Caki2 (cell line): Measurements from ENCODE around the gene KRTAP10-4. TPM values are rescaled to one million over a fixed set of nuclear protein-coding genes. Genes with fewer than 3 reads are reported as not detected.
"Not testable (repeated sequence)": the region's sequence is repeated elsewhere in the genome, so short reads cannot be mapped to it uniquely, and the experiment has no call there.

Experiments
- DNase-seq: peaks from one replicate; pipeline ENCODE4 v3.0.0-alpha.2; 2015; ENCODE audit warnings: low read depth
- in situ Hi-C: cut with HindIII; loops from 2 replicates; pipeline ENCODE4 v1.10.0; 2016; ENCODE audit warnings: low sequenced_read_pairs, low pct_unique_long_range_greater_than_20kb, mixed read lengths
- total RNA-seq: library from RNA; depleted of rRNA; stranded (reverse); fragments of >200 nt; shearing (Covaris generic); gene quantifications from 2 replicates; pipeline ENCODE4 v1.2.3, GENCODE V29; 2014; ENCODE audit warnings: low replicate concordance

Gene KRTAP10-4
- total RNA-seq, 1 experiment from 2014 or later, result not detected

DNA sequence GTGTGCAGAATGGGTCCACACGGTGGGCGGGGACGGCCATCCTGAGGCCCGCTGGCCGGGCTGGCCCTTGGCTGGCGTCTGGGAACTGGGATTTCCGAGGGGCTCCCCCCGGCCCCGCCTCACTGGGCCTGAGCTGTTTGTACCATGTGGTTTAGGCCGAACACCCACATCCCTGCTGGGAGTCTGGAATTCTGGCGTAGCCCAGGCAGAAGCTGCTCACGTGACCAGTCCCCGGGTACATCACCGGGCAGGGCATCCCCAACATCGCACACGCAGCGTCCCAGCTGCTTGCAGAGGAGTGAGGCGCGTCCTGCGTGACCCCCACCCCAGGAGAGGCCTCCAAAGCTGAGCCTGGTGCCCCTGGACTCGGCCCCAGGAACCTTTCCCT, 28.9 kb downstream of the KRTAP10-4 start:
- in situ Hi-C loops, result no loop called here
- no peak for DNase-seq

DNA sequence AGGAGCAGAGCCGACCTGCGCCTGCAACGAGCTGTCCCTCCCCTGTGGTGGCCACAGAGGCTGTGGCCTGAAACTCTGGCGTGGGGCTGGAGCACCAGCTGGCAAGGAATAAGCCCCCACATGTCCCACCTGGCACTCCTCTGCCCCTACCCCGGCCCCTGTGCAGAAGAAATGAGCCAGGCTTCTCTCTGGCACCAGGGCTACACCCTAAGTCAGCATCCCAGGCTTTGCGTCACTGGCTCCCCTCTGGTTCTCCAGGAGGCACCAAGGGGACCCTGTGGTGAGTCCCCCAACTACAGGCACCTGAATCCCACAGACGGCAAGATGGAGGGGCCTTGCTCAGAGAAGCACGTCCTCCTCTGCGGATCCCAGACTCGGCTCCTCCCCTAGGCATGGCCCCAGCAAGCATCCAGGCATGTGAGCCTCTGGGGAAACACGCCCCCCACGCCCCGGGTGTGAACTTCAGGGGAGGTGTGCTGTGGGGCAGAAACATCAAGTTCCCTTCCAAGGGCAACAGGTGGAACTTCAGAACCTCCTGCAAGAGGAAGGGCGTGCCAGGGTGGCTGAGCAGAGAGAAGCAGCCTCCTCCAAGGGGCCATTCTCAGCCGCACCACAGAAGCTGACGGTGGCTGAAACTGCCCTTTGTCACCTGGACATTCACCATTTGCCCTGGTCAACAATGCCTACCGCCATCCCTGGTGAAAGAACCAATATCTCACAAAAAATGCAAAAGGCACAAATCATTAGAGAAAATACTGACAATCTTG, 29.8 kb downstream of the KRTAP10-4 start:
- in situ Hi-C loops, result no loop called here
- DNase-seq, result no peak

- DNase-seq, result no peak
- in situ Hi-C loops, result no loop called here
Observed at GRCh38 chr21:44603911-44604310, 30.4 kb downstream of the KRTAP10-4 start.

DNA sequence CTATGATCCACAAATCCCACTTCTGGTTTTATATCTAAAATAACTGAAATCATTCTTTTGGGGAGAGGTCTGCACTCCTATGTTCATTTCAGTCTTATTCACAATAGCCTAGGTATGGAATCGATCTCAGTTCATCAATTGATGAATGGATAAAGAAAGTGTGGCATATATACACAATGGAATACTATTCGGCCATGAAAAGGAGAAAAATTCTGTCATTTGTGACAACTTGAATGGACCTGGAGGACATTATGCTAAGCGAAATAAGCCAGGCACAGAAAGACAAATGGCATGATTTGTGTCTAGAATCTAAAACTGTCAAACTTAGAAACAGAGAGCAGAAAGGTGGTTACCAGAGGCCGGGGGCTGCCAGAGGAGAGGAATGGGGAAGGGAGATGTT, 33.0 kb downstream of the KRTAP10-4 start:
- DNase-seq, result no peak
- in situ Hi-C loops, result no loop called here

DNA sequence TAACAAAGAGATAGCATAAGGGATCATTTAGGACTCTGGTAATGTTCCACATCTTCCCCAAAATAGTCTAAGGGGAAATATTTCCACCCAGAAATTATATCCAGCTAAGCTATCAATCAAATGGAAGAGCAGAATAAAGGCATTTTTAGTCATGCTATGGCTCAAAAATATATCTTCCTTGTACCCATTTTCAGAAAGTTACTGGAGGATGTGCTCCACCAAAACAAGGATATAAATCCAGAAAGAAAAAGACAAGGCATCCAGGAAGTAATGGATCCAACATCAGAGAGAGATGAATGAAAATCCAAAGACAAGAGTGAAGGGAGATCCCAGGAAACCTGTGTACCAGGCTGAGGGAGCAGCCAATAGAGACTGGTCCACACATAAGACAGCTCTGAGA, 35.7 kb downstream of the KRTAP10-4 start:
- DNase-seq, result no peak
- in situ Hi-C loops, result no loop called here

DNA sequence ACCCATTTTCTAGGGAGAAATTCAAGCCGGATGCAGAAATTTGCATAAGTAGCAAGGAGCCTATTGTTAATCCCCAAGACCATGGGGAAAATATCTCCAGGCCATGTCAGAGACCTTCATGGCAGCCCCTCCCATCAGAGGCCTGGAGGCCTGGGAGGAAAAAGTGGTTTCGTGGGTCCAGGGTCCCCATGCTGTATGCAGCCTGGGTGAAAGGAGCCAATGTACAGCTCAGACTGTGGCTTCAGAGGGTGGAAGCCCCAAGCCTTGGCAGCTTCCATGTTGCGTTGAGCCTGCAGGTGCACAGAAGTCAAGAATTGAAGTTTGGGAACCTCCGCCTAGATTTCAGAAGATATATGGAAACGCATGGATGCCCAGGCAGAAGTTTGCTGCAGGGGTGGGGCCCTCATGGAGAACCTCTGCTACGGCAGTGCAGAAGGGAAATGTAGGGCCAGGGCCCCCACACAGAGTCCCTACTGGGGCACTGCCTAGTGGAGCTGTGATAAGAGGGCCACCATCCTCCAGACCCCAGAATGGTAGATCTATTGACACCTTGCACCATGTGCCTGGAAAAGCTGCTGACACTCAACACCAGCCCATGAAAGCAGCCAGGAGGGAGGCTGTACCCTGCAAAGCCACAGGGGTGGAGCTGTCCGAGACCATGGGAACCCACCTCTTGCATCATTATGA, 36.8 kb downstream of the KRTAP10-4 start:
- in situ Hi-C loops, DNase-seq: not testable (repeated sequence)

DNA sequence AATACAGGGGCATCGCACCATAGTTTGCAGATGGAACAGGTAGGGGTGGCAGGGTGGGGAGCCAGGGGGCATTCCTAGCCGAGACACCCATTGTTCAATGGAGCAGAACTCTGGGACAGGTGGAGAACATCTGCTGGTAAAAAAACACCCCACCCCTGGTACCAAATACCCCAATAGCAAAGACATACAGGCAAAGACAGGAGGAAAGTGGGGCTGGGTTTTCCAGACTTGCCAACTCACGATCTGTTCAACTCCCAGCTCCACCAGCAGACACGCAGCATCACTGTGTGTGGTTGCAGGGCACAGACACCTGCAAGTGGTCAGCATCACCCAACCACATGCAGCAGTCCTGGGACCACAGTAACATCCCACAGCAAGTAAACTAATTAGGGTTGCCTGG, 38.0 kb downstream of the KRTAP10-4 start:
- DNase-seq, result no peak
- in situ Hi-C loops, result no loop called here

DNA sequence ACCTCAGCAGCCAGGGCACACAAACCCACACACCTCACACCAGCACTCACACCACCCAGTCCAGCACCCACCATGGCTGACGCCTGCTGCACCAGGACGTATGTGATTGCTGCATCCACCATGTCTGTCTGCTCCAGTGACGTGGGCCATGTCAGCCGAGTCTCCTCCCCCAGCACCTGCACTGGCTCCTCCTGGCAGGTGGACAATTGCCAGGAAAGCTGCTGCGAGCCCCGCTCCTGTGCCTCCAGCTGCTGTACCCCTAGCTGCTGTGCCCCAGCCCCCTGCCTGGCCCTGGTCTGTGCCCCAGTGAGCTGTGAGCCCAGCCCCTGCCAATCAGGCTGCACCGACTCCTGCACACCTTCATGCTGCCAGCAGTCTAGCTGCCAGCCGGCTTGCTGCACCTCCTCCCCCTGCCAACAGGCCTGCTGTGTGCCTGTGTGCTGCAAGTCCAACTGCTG, 38.5 kb downstream of the KRTAP10-4 start, which contains the start of gene KRTAP10-8:
Gene KRTAP10-8 (plus strand): TSS at position 51 of the 458 bp plus-strand sequence. CDS start 22 bp downstream, at position 73.
- DNase-seq, result no peak
- in situ Hi-C loops, result no loop called here

GRCh38 chr21:44612669-44613229, 39.2 kb downstream of the KRTAP10-4 start:
- DNase-seq, result no peak
- in situ Hi-C loops, result no loop called here

DNA sequence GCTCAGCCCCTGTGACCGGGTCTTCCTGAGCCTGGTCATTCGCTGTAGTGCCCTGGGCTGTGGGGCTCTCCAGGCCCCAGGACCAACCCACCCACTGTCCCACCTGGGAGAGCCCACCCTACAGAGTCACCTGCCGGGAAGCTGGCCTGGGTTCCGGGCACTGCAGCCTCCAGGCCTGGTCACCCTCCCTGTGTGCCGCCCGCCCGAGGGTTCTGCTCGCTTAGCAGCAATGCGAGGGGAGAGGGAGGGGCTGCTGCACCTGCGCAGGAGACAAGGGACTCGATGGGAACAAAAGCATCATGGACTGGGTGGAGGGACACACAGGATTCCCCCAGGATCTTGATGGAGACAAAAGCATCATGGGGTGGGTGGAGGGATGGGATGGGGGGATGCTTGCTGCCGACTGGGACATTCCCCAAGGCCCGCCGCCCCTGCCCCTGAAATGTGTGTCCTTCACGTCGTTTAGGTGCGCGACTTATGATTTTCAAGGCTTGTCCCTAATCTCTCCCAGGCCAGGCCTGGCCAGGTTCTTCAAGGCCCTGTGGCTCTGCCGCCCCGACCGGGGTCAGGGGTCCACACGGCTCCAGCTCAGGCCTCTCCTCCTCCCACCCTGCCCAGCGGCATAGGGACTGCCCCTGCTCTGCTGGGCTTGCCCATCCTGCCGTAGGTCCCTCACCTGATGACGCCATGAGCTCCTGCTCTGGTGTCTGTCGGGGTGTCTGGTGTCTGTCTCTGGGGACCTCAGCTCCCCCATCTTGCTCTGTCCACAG, 40.0 kb downstream of the KRTAP10-4 start:
- in situ Hi-C loops, result no loop called here
- no peak for DNase-seq

DNA sequence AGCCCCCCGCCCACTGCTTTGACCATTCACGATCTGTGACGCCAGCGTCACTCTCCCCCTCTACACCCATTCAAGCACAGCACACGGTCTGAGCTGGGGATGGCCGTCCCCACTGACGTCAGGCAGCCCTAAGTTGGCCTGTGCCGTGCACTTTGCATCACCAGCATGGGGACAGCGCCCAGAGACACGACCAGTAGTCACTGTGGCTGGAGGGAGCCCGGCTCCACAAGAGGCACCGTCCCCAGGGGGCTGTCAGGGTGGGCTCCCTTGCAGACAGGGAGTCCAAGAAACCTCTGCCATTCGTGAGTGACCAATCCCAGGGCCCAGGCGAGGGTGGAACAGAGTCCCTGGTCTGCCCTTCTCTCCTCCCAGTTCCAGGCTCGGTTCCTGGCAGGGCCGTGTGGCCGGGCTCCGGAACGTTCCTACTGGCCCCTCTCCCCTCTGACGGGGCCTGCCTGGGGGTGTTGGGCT, 40.7 kb downstream of the KRTAP10-4 start:
- no peak for DNase-seq
- in situ Hi-C loops, result no loop called here

GRCh38 chr21:44614961-44615391, 41.4 kb downstream of the KRTAP10-4 start:
- in situ Hi-C loops, result no loop called here

GRCh38 chr21:44615466-44615865, 41.9 kb downstream of the KRTAP10-4 start:
- in situ Hi-C loops, result no loop called here
- no peak for DNase-seq

More at GRCh38 chr21:44614961-44615391, 41.4 kb downstream of the KRTAP10-4 start:
- no peak for DNase-seq

- no peak for DNase-seq
- in situ Hi-C loops, result no loop called here
Observed at GRCh38 chr21:44615911-44616590, 42.5 kb downstream of the KRTAP10-4 start.

DNA sequence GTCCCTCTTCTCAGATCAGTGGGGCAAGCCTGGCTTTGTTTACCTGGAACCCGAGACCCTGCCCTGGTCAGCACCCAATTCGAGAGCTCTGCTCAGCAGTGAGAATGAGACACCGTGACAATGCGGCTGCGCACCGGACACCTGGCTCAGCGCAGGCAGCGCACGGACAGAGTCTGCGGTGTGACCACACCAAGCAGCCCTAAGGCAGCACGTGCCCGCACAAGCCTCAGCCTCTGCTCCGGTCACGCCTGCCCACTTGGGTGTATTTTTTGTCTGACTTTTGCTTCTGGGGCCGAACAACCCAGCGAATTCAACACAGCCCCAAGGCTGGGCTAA, 43.0 kb downstream of the KRTAP10-4 start:
- DNase-seq, result no peak
- in situ Hi-C loops, result no loop called here

- in situ Hi-C loops, result no loop called here
- no peak for DNase-seq
Observed at GRCh38 chr21:44617071-44617501, 43.6 kb downstream of the KRTAP10-4 start.

- in situ Hi-C loops, result no loop called here
- no peak for DNase-seq
Observed at GRCh38 chr21:44618504-44618903, 45.0 kb downstream of the KRTAP10-4 start.

DNA sequence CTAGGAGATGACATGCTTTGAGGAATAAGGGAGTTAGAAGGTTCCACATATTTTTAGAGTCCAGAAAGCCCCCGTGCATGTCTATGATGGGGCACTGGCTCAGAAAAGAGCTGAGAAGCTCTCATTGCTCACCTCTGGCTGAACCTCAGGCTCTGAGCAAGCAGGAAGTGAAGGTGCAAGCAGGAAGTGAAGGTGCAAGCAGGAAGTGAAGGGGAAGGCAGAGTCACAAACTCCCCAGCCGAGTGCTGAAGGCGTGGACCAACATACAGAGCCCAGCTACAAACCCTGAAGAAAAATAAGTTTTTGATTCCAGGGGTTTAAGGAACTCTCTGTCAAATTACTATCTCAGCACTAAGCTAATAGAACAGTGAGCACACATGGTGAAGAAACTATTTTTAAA, 45.4 kb downstream of the KRTAP10-4 start:
- in situ Hi-C loops, result no loop called here
- no peak for DNase-seq
